DMS 273 treated with DMSO at 0.1 percent for 48 hours (cell line): ENCODE measurements around the gene TRIOBP.

ENCODE experiments used
- DNase-seq: peaks from one replicate; lab custom pipeline; 2025; lab: John Stamatoyannopoulos, UW

TRIOBP gene

DNA sequence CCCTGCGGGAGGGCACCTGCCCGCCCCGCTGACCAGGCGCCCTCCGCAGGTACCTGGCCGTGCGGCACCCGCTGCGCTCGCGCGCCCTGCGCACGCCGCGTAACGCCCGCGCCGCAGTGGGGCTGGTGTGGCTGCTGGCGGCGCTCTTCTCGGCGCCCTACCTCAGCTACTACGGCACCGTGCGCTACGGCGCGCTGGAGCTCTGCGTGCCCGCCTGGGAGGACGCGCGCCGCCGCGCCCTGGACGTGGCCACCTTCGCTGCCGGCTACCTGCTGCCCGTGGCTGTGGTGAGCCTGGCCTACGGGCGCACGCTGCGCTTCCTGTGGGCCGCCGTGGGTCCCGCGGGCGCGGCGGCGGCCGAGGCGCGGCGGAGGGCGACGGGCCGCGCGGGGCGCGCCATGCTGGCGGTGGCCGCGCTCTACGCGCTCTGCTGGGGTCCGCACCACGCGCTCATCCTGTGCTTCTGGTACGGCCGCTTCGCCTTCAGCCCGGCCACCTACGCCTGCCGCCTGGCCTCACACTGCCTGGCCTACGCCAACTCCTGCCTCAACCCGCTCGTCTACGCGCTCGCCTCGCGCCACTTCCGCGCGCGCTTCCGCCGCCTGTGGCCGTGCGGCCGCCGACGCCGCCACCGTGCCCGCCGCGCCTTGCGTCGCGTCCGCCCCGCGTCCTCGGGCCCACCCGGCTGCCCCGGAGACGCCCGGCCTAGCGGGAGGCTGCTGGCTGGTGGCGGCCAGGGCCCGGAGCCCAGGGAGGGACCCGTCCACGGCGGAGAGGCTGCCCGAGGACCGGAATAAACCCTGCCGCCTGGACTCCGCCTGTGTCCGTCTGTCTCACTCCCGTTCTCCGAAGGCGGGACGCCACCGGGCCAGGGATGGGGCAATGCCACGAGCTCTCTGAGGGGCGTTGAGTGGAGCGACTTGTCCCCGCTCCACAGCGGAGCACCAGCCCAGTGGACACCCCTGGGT lies 128.1 kb downstream of the TRIOBP start:
- no peak for DNase-seq
